Measurements from ENCODE around the gene PPP1R7. TPM values are rescaled to one million over a fixed set of nuclear protein-coding genes. Genes with fewer than 3 reads are reported as not detected.
"Not testable (repeated sequence)": the region's sequence is repeated elsewhere in the genome, so short reads cannot be mapped to it uniquely, and the experiment has no call there.

Gene PPP1R7
- total RNA-seq: 100 to 1,000 TPM in 1 of 4 donors, 10 to 100 TPM in 3; 37.8 to 104 (median 44.4) TPM

DNA sequence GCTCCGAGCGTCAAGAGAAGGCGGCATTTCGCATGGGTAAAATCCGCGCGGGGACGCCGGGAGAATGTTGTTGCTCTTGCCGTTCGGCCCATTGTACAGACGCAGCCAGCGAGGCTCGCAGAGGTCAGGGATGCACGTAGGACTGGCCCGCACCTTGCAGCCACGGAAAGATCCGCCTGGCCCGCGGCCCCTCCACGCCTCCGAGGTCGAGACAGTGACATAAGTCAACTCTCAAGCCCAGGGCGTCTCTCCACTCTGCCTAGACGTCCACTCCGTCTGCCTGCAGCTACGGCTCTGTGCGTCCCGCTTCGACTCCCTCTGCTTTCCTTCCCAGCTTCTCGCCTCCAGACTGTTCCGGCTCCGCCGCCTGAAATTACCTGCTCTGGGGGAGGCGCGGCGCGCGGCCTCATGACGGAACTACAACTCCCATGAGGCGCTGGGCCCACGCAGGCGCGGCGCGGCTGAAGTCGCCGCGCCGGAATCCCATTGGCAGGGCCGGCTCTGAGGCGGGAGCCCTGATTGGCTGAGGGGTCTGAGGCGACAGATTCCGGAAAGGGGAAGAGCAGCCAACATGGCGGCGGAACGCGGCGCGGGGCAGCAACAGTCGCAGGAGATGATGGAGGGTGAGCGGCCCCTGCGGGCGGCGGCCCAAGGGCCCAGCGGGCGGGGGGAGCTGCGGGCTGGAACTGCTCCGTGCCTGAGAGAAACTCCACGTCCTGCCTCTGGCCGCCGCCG, at the start of gene PPP1R7:
PPP1R7 (plus strand) TSS at position 543 of the 735 bp plus-strand sequence; CDS start at position 572, 29 bp downstream.
- peak; percentile 96 to 98 for DNase-seq (ENCODE audit: low spot score in 2 of 2)
- Histone ChIP-seq H3K4me3 (peak within 1 kb of the TSS; percentile 88), H3K27me3 (no peaks in the 10 kb centered on the region), H3K4me1 (peaks cover 32% of the 10 kb centered on the region), H3K27ac (peak within 1 kb of the TSS; percentile 80), H3K36me3 (peaks cover 13% of the 10 kb centered on the region), H3K9me3 (no peaks in the 10 kb centered on the region)
- 0% methylated on average over 1 of the region's 73 CpGs for WGBS
- peak in 2 of 3 donors; percentile 12 to 43 for TF ChIP-seq POLR2AphosphoS5 (IDR thresholded peaks at IDR 0.05)
- TF ChIP-seq POLR2A (IDR thresholded peaks at IDR 0.05): peak in 1 of 2 donors; percentile 74
- no peak for TF ChIP-seq EP300 (IDR thresholded peaks at IDR 0.05)

DNA sequence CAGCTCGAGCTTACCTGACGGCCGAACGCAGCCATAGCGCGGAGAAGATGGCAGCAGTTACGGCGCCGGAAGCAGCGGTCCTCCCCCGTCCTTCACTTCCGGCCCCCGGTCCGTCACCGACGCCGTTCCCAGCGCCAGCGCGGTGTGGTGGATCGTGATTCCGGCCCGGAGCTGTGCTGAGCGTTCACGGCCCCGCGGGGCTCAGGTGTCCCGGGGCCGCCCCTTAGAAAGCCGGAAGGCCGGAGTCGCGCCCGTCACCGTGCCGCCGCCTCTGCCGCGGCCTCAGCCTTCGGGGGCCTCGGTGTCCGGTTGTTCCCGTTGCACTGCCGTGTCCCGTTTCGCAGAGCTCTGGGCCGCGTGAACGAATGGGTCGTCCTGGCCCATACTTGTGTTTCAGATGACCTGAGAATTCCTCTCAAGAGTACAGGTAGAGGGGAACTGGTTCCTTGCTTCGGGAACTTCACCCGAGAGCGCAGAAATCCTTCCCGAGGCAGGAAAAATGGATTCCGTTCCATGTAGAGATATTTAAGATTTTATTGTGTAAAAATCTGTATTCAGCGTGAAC, 47.9 kb upstream of the PPP1R7 start, which contains the start of gene MTERF4:
MTERF4 (minus strand) TSS at position 49 of the 565 bp plus-strand sequence; CDS start at position 35, 14 bp downstream.
- peak; percentile 90 to 92 for DNase-seq (ENCODE audit: low spot score in 2 of 2)
- Histone ChIP-seq H3K36me3 (peaks cover 24% of the 10 kb centered on the region), H3K4me1 (peaks cover 29% of the 10 kb centered on the region), H3K27me3 (no peaks in the 10 kb centered on the region), H3K4me3 (peak within 1 kb of the TSS; percentile 97), H3K27ac (peak within 1 kb of the TSS; percentile 90), H3K9me3 (no peaks in the 10 kb centered on the region)
- WGBS: under 1% methylated on average over 31 of the region's 56 CpGs
- TF ChIP-seq POLR2AphosphoS5 (IDR thresholded peaks at IDR 0.05) (peak in 2 of 3 donors; percentile 71 to 94), EP300 (IDR thresholded peaks at IDR 0.05) (no peak), POLR2A (IDR thresholded peaks at IDR 0.05) (peak; percentile 2 to 20)
- TF ChIP-seq, protein P1, sequence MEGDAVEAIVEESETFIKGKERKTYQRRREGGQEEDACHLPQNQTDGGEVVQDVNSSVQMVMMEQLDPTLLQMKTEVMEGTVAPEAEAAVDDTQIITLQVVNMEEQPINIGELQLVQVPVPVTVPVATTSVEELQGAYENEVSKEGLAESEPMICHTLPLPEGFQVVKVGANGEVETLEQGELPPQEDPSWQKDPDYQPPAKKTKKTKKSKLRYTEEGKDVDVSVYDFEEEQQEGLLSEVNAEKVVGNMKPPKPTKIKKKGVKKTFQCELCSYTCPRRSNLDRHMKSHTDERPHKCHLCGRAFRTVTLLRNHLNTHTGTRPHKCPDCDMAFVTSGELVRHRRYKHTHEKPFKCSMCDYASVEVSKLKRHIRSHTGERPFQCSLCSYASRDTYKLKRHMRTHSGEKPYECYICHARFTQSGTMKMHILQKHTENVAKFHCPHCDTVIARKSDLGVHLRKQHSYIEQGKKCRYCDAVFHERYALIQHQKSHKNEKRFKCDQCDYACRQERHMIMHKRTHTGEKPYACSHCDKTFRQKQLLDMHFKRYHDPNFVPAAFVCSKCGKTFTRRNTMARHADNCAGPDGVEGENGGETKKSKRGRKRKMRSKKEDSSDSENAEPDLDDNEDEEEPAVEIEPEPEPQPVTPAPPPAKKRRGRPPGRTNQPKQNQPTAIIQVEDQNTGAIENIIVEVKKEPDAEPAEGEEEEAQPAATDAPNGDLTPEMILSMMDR (IDR thresholded peaks at IDR 0.05): no peak

DNA sequence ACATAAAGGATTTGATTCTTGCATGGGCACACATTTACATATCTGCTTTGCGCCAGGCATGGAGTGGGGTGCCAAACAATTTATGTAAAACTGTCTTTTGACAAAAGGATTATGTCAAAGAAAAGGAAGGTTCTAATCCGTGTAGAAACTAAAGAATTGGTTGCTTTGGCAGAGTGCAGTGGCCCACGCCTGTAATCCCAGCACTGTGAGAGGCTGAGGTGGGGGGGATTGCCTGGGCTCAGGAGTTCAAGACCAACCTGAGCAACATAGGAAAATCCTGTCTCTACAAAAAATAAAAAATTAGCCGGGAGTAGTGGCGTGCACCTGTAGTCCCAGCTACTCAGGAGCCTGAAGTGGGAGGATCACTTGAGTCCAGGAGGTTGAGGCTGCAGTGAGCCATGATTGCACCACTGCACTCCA, 47.1 kb upstream of the PPP1R7 start:
- no peaks in the 10 kb centered on the region for H3K9me3 ChIP-seq
- peaks cover 17% of the 10 kb centered on the region for H3K36me3 ChIP-seq
- peak overlapping the region; percentile 97 for H3K4me3 ChIP-seq
- peak in 1 of 2 donors; percentile 19 for DNase-seq (ENCODE audit: low spot score in 2 of 2)
- 30% methylated on average over 5 of the region's 5 CpGs for whole genome bisulfite sequencing
- TF ChIP-seq POLR2AphosphoS5 (IDR thresholded peaks at IDR 0.05): no peak
- TF ChIP-seq EP300 (IDR thresholded peaks at IDR 0.05): no peak
- TF ChIP-seq POLR2A (IDR thresholded peaks at IDR 0.05): no peak
- TF ChIP-seq, protein P1 (IDR thresholded peaks at IDR 0.05): no peak
- no peaks in the 10 kb centered on the region for H3K27me3 ChIP-seq
- H3K27ac ChIP-seq: peak overlapping the region; percentile 90
- peaks cover 29% of the 10 kb centered on the region for H3K4me1 ChIP-seq

DNA sequence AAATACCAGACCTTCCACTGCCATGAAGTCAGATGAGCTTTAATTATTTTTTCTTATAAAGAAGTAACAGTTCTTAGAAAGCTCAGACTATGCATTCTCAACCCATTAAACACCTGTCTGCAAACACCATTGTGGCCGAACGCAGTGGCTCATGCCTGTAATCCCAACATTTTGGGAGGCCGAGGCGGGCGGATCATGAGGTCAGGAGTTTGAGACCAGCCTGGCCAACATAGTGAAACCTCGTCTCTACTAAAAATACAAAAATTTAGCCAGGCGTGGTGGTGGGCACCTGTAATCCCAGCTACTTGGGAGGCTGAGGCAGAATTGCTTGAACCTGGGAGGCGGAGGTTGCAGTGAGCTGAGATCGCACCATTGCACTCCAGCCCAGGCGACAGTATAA, 45.7 kb upstream of the PPP1R7 start:
- not testable (repeated sequence) for H3K4me3 ChIP-seq, H3K36me3 ChIP-seq, H3K27me3 ChIP-seq, H3K27ac ChIP-seq, H3K9me3 ChIP-seq
- peaks cover 29% of the 10 kb centered on the region for H3K4me1 ChIP-seq
- 94% methylated on average over 10 of the region's 10 CpGs for WGBS
- DNase-seq (ENCODE audit: low spot score in 2 of 2): peak in 1 of 2 donors; percentile 5

DNA sequence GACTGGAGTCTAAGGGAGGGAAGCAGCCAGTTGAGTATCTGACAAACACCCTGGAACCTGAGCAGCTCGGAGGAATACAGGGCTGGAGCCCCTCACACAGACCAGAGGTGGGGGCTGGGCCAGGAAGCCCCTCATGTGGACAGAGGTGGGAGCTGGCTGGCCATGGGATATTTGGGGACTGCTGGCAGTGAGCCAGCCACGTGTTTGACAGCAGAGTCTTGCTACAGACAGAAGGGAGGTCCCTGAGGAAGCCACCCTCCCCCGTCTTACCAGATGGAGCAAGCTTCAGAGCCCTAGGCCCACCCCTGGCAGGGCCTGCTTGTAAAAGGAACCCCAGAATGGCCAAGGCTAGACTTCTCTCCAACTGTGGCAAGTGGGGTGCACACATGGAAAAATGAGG, 44.6 kb upstream of the PPP1R7 start:
- 53% methylated on average over 2 of the region's 3 CpGs for WGBS
- Histone ChIP-seq H3K27ac (no peak overlapping the region), H3K4me1 (peaks cover 23% of the 10 kb centered on the region), H3K9me3 (no peaks in the 10 kb centered on the region), H3K27me3 (no peaks in the 10 kb centered on the region), H3K36me3 (no peaks in the 10 kb centered on the region), H3K4me3 (no peak overlapping the region)
- DNase-seq (ENCODE audit: low spot score in 2 of 2): no peak
- no peak for TF ChIP-seq EP300 (IDR thresholded peaks at IDR 0.05)
- TF ChIP-seq POLR2A (IDR thresholded peaks at IDR 0.05): no peak
- no peak for TF ChIP-seq POLR2AphosphoS5 (IDR thresholded peaks at IDR 0.05)
- TF ChIP-seq, protein P1 (IDR thresholded peaks at IDR 0.05): no peak
